ENCODE results near the gene FHL2. TPM values are rescaled to one million over a fixed set of nuclear protein-coding genes. Genes with fewer than 3 reads are reported as not detected.

Gene FHL2
- polyA plus RNA-seq, 3 donors, result 0.03 TPM; not detected in 1

DNA sequence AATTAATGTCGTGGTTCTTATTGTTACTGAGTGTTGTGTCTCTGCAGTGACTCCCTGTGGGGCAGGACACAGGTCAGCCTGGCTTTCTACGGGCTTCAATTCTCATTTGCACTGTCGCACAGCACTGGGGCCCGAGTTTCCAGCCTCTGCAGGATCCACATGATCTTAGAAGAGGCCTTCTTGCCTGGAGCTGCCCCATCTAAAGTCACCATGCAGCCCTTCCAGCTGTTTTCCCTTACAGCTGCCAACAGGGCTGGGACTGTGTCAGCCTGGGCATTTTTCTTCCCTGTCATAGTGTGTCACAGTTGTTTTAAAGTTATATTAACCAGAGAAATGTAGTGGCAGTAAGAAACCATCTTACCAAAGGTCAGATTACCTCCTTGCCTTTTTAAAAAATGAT, 27.0 kb downstream of the FHL2 start:
- H3K4me3 ChIP-seq (replicated peaks in 1 of 3; ENCODE audit: low read depth in 2 of 3, low read length in 3 of 3), result no peak overlapping the region
- DNase-seq, result no peak
- Mint-ChIP-seq H3K27ac (no peak overlapping the region), H3K9me3 (no peaks in the 10 kb centered on the region), H3K36me3 (no peaks in the 10 kb centered on the region), H3K4me1 (peaks cover 2% of the 10 kb centered on the region), H3K27me3 (ENCODE audit: low read depth in 3 of 3) (peaks cover 5 to 6% (median 6%) of the 10 kb centered on the region in 3 donors), H3K4me3 (no peak overlapping the region)
- WGBS (ENCODE audit: insufficient coverage), result 91% methylated on average over 4 of the region's 4 CpGs
- no peaks in the 10 kb centered on the region for H4K20me1 ChIP-seq (ENCODE audit: insufficient read depth, low read length)
- H3K4me2 ChIP-seq (replicated peaks; ENCODE audit: extremely low read depth, low read length, poor library complexity, severe bottlenecking), result no peak overlapping the region
- no peak overlapping the region for H3K27ac ChIP-seq (ENCODE audit: low read depth in 1 of 2, low read length in 2 of 2)
- H3K27me3 ChIP-seq (ENCODE audit: control insufficient read depth in 2 of 2, insufficient read depth in 2 of 2, low read length in 2 of 2), result no peaks in the 10 kb centered on the region
- TF ChIP-seq, protein P1, sequence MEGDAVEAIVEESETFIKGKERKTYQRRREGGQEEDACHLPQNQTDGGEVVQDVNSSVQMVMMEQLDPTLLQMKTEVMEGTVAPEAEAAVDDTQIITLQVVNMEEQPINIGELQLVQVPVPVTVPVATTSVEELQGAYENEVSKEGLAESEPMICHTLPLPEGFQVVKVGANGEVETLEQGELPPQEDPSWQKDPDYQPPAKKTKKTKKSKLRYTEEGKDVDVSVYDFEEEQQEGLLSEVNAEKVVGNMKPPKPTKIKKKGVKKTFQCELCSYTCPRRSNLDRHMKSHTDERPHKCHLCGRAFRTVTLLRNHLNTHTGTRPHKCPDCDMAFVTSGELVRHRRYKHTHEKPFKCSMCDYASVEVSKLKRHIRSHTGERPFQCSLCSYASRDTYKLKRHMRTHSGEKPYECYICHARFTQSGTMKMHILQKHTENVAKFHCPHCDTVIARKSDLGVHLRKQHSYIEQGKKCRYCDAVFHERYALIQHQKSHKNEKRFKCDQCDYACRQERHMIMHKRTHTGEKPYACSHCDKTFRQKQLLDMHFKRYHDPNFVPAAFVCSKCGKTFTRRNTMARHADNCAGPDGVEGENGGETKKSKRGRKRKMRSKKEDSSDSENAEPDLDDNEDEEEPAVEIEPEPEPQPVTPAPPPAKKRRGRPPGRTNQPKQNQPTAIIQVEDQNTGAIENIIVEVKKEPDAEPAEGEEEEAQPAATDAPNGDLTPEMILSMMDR (IDR thresholded peaks at IDR 0.05), result no peak
- H3K9ac ChIP-seq (ENCODE audit: insufficient read depth, low read length, poor library complexity, severe bottlenecking), result no peak overlapping the region
- no peaks in the 10 kb centered on the region for H3K79me2 ChIP-seq (ENCODE audit: insufficient read depth, low read length)
- peaks cover 0 to 6% of the 10 kb centered on the region in 2 donors for H3K4me1 ChIP-seq (ENCODE audit: control insufficient read depth in 1 of 2, insufficient read depth in 2 of 2, low read length in 2 of 2)
- H3K36me3 ChIP-seq (replicated peaks in 1 of 2; ENCODE audit: control insufficient read depth in 1 of 2, insufficient read depth in 2 of 2, low read length in 2 of 2), result no peaks in the 10 kb centered on the region
- no peak overlapping the region for H2AFZ ChIP-seq (ENCODE audit: insufficient read depth, low read depth, low read length, poor library complexity, severe bottlenecking)
- no peaks in the 10 kb centered on the region for H3K9me3 ChIP-seq (replicated peaks in 1 of 2; ENCODE audit: control insufficient read depth in 1 of 2, insufficient read depth in 1 of 2, low read length in 2 of 2)
- intact Hi-C loops (cut with micrococcal nuclease), result loop anchor here (2.0 to 10.0 kb wide), 4 partner anchors 143 to 1213 kb away; no protein-coding TSS in a partner anchor

DNA sequence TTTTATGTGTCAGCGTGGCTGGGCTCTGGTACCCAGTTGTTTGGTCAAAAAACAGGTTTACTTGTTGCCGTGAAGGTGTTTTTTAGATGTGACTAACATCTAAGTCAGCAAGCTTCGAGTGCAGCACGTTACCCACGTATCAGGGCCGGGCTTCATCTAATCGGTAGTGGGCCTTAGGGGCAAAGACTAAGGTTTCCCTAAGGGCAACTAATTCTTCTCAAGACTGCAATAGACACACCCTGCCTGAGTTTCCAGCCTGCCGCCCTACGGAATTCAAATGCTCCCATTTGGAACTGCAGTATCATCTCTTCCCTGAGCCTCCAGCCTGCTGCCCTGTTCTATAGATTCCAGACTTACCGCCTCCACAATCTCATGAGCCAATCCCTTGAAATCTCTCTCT, 27.7 kb downstream of the FHL2 start:
- no peak overlapping the region for H3K4me3 Mint-ChIP-seq
- H3K27ac Mint-ChIP-seq, result no peak overlapping the region
- peaks cover 5 to 6% (median 6%) of the 10 kb centered on the region in 3 donors for H3K27me3 Mint-ChIP-seq (ENCODE audit: low read depth in 3 of 3)
- intact Hi-C loops (cut with micrococcal nuclease), result loop anchor here (2.0 to 10.0 kb wide), 4 partner anchors 144 to 1214 kb away; no protein-coding TSS in a partner anchor
- no peak for DNase-seq
- no peaks in the 10 kb centered on the region for H4K20me1 ChIP-seq (ENCODE audit: insufficient read depth, low read length)
- TF ChIP-seq, protein P1 (IDR thresholded peaks at IDR 0.05), result no peak
- H3K27ac ChIP-seq (ENCODE audit: low read depth in 1 of 2, low read length in 2 of 2), result no peak overlapping the region
- H3K36me3 ChIP-seq (replicated peaks in 1 of 2; ENCODE audit: control insufficient read depth in 1 of 2, insufficient read depth in 2 of 2, low read length in 2 of 2), result no peaks in the 10 kb centered on the region
- 97% methylated on average over 6 of the region's 10 CpGs for WGBS (ENCODE audit: insufficient coverage)
- H3K4me2 ChIP-seq (replicated peaks; ENCODE audit: extremely low read depth, low read length, poor library complexity, severe bottlenecking), result no peak overlapping the region
- peaks cover 0 to 6% of the 10 kb centered on the region in 2 donors for H3K4me1 ChIP-seq (ENCODE audit: control insufficient read depth in 1 of 2, insufficient read depth in 2 of 2, low read length in 2 of 2)
- H3K9me3 Mint-ChIP-seq, result no peaks in the 10 kb centered on the region
- no peak overlapping the region for H3K9ac ChIP-seq (ENCODE audit: insufficient read depth, low read length, poor library complexity, severe bottlenecking)
- H3K9me3 ChIP-seq (replicated peaks in 1 of 2; ENCODE audit: control insufficient read depth in 1 of 2, insufficient read depth in 1 of 2, low read length in 2 of 2), result no peaks in the 10 kb centered on the region
- no peaks in the 10 kb centered on the region for H3K27me3 ChIP-seq (ENCODE audit: control insufficient read depth in 2 of 2, insufficient read depth in 2 of 2, low read length in 2 of 2)
- no peaks in the 10 kb centered on the region for H3K79me2 ChIP-seq (ENCODE audit: insufficient read depth, low read length)
- H3K36me3 Mint-ChIP-seq, result no peaks in the 10 kb centered on the region
- H3K4me3 ChIP-seq (replicated peaks in 1 of 3; ENCODE audit: low read depth in 2 of 3, low read length in 3 of 3), result no peak overlapping the region
- no peak overlapping the region for H2AFZ ChIP-seq (ENCODE audit: insufficient read depth, low read depth, low read length, poor library complexity, severe bottlenecking)
- H3K4me1 Mint-ChIP-seq, result peaks cover 2% of the 10 kb centered on the region
